AG09319 (cell line): ENCODE measurements around the gene XBP1.
"Not testable (repeated sequence)": the region's sequence is repeated elsewhere in the genome, so short reads cannot be mapped to it uniquely, and the experiment has no call there.

Experiments
- DNase-seq: peaks from one replicate; pipeline ENCODE4 v3.0.0-alpha.2; 2010; ENCODE audit warnings: low read depth; ENCODE audit errors: extremely low read depth
- TF ChIP-seq, protein P1 (sequence below): IDR thresholded peaks from 2 replicates; pipeline ENCODE4 v1.5.1; 2011; ENCODE audit warnings: low read depth, mild to moderate bottlenecking, inconsistent platforms, low read length, moderate library complexity

The XBP1 gene

DNA sequence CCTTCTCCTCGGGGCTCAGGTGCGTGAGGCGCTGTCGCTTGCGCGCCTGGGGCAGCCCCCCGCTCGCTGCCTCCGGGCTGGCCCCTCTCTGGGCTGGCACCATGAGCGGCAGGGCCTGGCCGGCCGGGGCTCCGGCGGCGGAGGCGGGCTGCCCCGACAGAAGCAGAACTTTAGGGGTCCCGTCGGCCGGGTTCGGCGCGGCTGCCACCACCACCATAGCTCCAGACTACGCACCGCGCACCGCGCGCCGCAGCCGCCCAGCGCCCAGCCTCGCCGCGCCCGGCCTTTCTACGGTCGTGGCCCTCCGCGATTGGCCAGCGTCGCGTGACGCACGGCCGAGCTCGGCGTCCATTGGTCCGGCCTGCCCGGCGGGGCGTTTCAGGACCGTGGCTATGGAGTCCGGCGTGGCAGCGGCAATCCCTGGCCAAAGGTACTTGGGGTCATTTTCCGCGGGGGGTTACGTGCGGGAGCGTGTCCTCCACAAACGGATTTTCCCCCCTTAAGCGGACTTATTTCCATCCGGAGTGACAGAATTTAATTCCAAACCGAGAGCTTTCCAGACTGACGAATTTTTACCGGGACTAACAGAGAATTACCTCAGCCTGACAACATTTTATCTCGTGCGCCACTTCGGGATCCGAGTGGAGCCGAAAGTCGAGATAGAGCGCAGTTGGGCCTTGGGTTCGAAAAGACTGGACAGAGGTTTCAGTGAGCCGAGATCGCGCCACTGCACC lies at the start of gene XBP1:
Gene XBP1, minus strand, starts transcription at position 262 of the 734 bp plus-strand sequence.
- TF ChIP-seq, protein P1, sequence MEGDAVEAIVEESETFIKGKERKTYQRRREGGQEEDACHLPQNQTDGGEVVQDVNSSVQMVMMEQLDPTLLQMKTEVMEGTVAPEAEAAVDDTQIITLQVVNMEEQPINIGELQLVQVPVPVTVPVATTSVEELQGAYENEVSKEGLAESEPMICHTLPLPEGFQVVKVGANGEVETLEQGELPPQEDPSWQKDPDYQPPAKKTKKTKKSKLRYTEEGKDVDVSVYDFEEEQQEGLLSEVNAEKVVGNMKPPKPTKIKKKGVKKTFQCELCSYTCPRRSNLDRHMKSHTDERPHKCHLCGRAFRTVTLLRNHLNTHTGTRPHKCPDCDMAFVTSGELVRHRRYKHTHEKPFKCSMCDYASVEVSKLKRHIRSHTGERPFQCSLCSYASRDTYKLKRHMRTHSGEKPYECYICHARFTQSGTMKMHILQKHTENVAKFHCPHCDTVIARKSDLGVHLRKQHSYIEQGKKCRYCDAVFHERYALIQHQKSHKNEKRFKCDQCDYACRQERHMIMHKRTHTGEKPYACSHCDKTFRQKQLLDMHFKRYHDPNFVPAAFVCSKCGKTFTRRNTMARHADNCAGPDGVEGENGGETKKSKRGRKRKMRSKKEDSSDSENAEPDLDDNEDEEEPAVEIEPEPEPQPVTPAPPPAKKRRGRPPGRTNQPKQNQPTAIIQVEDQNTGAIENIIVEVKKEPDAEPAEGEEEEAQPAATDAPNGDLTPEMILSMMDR: no peak
- peak; percentile 88 for DNase-seq

DNA sequence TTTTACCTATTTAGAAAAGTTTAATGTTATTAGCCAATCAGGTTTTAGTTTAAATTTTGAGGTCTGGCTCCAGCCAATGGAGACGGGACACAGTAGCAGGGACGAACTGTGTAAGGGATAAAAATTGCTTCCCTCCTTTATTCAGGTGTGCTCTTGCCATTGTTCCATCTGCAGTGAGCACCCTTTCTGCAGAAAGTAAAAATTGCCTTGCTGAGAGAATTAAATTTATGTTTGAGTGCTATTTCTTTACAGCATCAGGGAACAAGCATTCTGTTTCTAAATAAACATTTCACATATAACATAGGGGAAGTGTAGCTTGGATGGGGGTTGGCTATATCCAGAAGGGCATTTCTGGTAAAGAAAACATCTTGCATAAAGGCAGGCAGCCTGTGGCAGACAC lies 46.6 kb upstream of the XBP1 start:
- TF ChIP-seq, protein P1: no peak
- DNase-seq: no peak

DNA sequence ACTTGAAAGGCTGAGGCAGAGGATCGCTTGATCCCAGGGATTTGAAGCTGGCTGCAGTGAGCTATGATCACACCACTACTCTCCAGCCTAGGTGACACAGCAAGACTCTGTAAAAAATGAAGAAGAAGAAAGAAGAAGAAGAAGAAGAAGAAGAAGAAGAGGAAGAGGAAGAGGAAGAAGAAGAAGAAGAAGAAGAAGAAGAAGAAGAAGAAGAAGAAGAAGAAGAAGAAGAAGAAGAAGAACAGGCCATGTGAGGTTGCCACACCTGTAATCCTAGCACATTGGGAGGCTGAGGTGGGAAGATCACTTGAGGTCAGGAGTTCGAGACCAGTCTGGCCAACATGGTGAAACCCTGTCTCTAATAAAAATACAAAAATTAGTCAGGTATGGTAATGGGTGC lies 43.9 kb upstream of the XBP1 start:
- not testable (repeated sequence) for DNase-seq

DNA sequence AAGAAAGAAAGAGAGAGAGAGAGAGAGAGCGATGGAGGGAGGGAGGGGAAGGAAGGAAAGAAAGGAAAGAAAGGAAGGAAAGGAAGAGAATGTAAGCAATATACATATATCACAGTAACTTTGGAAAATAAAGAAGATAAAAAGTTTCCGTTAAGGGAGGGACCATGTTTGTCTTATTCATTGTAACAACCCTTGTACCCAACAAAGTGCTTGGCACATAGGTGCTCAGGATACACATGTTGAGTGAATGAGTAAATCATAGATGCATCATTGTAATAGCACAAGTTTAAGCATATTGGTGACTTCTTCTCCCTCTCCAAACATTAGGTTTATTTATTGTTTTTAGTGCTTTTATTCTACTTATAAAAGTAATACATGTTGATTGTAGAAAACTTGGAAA lies 43.3 kb upstream of the XBP1 start:
- TF ChIP-seq, protein P1: no peak
- DNase-seq: no peak

DNA sequence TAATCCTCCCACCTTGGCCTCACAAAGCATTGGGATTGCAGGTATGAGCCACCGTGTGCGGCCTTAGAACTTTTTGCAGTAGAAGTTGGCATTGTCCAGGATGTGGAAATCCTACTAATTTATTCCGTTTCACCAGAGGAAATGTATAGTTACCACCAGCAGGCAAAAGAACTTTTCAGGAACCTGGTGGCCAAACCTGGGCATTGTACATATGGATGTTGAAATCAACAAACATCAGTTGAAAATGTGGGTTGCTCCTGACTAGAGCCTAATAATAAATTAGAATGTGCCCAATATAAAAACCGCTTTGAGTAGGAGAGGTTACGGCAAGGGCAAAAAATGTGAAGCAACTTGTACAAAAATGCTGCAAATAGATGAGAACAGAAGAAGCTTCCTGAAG lies 40.7 kb upstream of the XBP1 start:
- no peak for DNase-seq
- TF ChIP-seq, protein P1: no peak

DNA sequence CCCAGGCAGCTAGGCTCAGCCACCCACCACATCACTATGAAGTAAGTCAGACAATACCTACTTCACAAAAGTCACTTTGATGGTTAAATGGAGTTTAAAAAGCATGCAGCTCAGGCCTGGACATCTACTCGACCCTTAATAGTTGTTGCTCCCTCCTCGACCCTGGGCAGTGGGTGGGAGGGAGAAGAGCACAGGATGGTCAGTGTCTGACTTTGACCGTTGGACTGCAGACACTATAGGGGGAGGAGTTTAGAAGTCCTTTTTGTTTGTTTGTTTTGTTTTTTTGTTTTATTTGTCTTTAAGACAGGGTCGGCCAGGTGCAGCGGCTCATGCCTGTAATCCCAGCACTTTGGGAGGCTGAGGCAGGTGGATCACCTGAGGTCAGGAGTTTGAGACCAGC lies 38.6 kb upstream of the XBP1 start:
- TF ChIP-seq, protein P1: no peak
- DNase-seq: no peak

DNA sequence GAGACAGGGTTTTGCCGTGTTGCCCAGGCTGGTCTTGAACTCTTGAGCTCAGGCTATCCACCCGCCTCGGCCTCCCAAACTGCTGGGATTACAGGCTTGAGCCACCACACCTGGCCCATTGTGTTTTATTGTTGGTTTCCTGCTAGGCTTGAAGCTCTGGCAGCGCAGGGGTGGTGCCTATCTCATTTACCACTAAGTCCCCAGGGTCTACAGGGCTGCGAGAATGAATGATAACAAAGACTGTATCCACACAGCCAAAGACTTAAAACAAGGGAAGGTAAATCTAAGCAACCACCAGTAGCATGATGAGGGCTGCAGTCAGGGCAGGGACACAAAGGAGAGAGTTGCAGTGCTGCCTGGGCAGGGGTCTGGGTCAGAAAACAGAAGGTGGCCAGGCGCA lies 37.3 kb upstream of the XBP1 start:
- no peak for DNase-seq
- TF ChIP-seq, protein P1: no peak

DNA sequence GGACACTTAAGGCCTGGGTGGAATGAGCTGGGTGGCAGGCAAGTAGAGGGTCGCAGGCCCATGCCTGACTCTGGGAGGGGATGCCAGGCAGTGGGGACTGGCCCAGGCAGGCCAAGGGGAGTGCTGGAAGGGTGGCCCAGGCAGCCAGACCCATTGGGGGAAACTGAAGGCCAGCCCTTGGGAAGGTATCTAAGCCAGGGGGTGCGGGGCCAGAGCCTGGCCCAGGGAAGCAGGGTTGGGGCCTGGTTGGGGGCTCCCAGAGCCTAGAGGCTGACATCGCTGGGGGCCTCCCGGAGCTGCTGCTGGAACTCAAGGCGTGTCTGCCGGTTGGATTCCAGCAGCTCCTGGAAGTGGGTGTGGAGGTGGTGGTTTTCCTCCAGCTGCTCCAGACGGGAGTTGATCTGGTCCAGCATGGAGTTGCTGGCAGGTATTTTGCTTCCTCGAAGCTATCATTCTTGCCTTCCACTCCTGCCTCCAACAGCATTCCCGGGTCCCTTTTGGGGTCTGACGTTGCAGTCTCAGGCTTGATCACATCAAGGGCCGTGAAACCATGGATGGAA lies 35.3 kb upstream of the XBP1 start:
- DNase-seq: no peak
- TF ChIP-seq, protein P1: no peak
